ENCODE measurements around the gene SYNDIG1.

DNA sequence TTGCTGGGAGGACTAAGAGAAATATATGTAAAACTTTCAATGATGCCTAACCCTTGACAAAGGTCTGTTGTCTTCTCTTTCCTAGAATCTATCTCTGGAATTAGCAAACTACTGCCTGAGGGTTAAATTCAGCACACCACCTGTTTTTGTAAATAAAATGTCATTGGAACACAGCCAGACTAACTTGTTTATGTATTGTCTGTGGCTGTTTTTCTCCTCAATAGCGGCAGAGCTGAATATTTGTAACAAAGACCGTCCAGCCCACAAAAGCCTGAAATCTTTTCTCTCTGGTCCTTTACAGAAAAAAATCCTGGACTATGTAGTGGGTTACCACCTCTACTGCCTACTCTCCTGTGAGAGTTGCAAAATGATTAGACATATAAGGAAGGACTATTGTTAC, 33.3 kb upstream of the SYNDIG1 start:
- TF ChIP-seq, protein P1, sequence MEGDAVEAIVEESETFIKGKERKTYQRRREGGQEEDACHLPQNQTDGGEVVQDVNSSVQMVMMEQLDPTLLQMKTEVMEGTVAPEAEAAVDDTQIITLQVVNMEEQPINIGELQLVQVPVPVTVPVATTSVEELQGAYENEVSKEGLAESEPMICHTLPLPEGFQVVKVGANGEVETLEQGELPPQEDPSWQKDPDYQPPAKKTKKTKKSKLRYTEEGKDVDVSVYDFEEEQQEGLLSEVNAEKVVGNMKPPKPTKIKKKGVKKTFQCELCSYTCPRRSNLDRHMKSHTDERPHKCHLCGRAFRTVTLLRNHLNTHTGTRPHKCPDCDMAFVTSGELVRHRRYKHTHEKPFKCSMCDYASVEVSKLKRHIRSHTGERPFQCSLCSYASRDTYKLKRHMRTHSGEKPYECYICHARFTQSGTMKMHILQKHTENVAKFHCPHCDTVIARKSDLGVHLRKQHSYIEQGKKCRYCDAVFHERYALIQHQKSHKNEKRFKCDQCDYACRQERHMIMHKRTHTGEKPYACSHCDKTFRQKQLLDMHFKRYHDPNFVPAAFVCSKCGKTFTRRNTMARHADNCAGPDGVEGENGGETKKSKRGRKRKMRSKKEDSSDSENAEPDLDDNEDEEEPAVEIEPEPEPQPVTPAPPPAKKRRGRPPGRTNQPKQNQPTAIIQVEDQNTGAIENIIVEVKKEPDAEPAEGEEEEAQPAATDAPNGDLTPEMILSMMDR (conservative IDR thresholded peaks at IDR 0.05; ENCODE audit: low read depth, low read length): no peak
- no peak for TF ChIP-seq EZH2phosphoT487 (IDR thresholded peaks at IDR 0.05; ENCODE audit: borderline replicate concordance, low read length)

All from PC-3 (cell line).